GM12878 (cell line): Measurements from ENCODE around the gene RXYLT1.

ENCODE experiments used
- ASH2L ChIP-seq: fragments of 300-600, 200-600 bp; sonication (generic); IDR thresholded peaks from 2 replicates; pipeline ENCODE4 v1.6.1; 2017; ENCODE audit warnings: low read depth, mild to moderate bottlenecking, borderline replicate concordance
- ATF3 ChIP-seq: IDR thresholded peaks from 2 replicates; pipeline ENCODE4 v1.6.1; 2011; ENCODE audit warnings: low read depth, mild to moderate bottlenecking, low read length, moderate library complexity, borderline replicate concordance; ENCODE audit errors: extremely low read depth
- ATF7 ChIP-seq: fragments of 450-650 bp; IDR thresholded peaks from 2 replicates; pipeline ENCODE4 v1.6.1; 2016; ENCODE audit warnings: low read depth, mild to moderate bottlenecking
- CREM ChIP-seq: IDR thresholded peaks from 2 replicates; pipeline ENCODE4 v1.6.1; 2014; ENCODE audit warnings: antibody characterized with exemption, low read depth
- CTCF ChIP-seq, 3 experiments: IDR thresholded peaks in 2 of 3; conservative IDR thresholded peaks in 1 of 3; 2 replicates each; pipeline ENCODE4 v1.5.1; 2011; ENCODE audit warnings: low read depth in 3 of 3, low read length in 3 of 3, mild to moderate bottlenecking in 3 of 3, control low read depth in 2 of 3, moderate library complexity in 2 of 3, inconsistent platforms in 1 of 3, mixed read lengths in 1 of 3; ENCODE audit not compliant: control insufficient read depth in 2 of 3, insufficient read depth in 1 of 3; ENCODE audit errors: extremely low read depth in 1 of 3
- E2F4 ChIP-seq: IDR thresholded peaks from 2 replicates; pipeline ENCODE4 v1.6.1; 2012; ENCODE audit warnings: low read depth, low read length, improper control_type of control experiment
- PKNOX1 ChIP-seq: fragments of 450-650 bp; IDR thresholded peaks from 2 replicates; pipeline ENCODE4 v1.6.1; 2016; ENCODE audit warnings: mild to moderate bottlenecking
- POLR2A ChIP-seq: IDR thresholded peaks from 2 replicates; pipeline ENCODE4 v1.6.1; 2011; ENCODE audit warnings: low read depth, mild to moderate bottlenecking, low read length
- POLR2AphosphoS5 ChIP-seq: IDR thresholded peaks from 2 replicates; pipeline ENCODE4 v1.6.1; 2011; ENCODE audit warnings: mild to moderate bottlenecking, low read length, inconsistent platforms
- SMAD1 ChIP-seq: fragments of 450-650 bp; IDR thresholded peaks from 2 replicates; pipeline ENCODE4 v1.6.1; 2018; ENCODE audit warnings: mild to moderate bottlenecking, low read depth; ENCODE audit not compliant: partially characterized antibody
- ZNF687 ChIP-seq: fragments of 450-650 bp; IDR thresholded peaks from 2 replicates; pipeline ENCODE4 v1.6.1; 2017; ENCODE audit warnings: mild to moderate bottlenecking, moderate library complexity

- TF ChIP-seq E2F4 (no peak), CTCF (IDR thresholded peaks at IDR 0.05 in 2 of 3, conservative IDR thresholded peaks at IDR 0.05 in 1 of 3; ENCODE audit: control insufficient read depth in 2 of 3, extremely low read depth in 1 of 3, insufficient read depth in 1 of 3, low read depth in 3 of 3, low read length in 3 of 3) (no peak), ATF7 (no peak), ATF3 (no peak), ZNF687 (no peak), SMAD1 (no peak), ASH2L (no peak), PKNOX1 (no peak), CREM (no peak), POLR2A (no peak), POLR2AphosphoS5 (no peak)
Measured at GRCh38 chr12:63811755-63812154, 32.0 kb downstream of the RXYLT1 start.
